HL-60 (cell line): ENCODE data around the gene FGFR4.

Experiments used
- CTCF ChIP-seq: IDR thresholded peaks from one replicate; pipeline ENCODE4 v1.5.1; 2011; ENCODE audit warnings: low read length, control low read depth, inconsistent platforms; ENCODE audit not compliant: insufficient read depth
- GABPA ChIP-seq: IDR thresholded peaks from 2 replicates; pipeline ENCODE4 v1.6.1; 2012; ENCODE audit warnings: low read depth
- POLR2AphosphoS5 ChIP-seq: IDR thresholded peaks from 2 replicates; pipeline ENCODE4 v1.6.1; 2012; ENCODE audit warnings: low read depth
- SPI1 ChIP-seq: IDR thresholded peaks from 2 replicates; pipeline ENCODE4 v1.6.1; 2012; ENCODE audit warnings: low read depth, mild to moderate bottlenecking, borderline replicate concordance
- TF ChIP-seq, protein P1 (sequence below): IDR thresholded peaks from 2 replicates; pipeline ENCODE4 v1.6.1; 2012; ENCODE audit warnings: low read depth; ENCODE audit not compliant: insufficient replicate concordance

DNA sequence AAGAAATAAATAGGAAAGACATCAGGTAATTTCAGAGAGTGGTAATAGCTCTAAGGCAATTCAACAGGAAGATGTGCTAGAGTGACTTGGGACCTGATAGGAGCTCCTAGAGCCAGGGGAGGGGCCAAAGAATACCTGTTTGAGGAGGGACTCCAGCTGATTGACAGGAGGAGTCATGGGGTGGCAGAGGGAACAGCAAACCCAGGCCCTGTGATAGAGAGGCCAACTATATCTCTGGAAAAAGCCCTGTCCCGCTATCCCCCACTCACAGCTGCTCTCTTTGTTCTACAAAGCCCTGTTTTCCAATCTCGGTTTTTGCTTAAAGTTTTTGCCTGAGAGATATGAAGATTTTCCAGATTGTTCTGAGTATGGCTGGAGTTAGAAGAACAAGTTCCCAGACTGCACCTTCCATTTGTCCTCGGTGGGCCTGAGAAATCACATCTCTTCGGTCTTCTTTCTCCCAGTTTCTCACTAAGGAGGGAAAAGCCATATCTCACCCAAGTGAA lies 37.8 kb downstream of the FGFR4 start:
- no peak for TF ChIP-seq POLR2AphosphoS5
- no peak for TF ChIP-seq CTCF
- no peak for TF ChIP-seq GABPA
- TF ChIP-seq, protein P1, sequence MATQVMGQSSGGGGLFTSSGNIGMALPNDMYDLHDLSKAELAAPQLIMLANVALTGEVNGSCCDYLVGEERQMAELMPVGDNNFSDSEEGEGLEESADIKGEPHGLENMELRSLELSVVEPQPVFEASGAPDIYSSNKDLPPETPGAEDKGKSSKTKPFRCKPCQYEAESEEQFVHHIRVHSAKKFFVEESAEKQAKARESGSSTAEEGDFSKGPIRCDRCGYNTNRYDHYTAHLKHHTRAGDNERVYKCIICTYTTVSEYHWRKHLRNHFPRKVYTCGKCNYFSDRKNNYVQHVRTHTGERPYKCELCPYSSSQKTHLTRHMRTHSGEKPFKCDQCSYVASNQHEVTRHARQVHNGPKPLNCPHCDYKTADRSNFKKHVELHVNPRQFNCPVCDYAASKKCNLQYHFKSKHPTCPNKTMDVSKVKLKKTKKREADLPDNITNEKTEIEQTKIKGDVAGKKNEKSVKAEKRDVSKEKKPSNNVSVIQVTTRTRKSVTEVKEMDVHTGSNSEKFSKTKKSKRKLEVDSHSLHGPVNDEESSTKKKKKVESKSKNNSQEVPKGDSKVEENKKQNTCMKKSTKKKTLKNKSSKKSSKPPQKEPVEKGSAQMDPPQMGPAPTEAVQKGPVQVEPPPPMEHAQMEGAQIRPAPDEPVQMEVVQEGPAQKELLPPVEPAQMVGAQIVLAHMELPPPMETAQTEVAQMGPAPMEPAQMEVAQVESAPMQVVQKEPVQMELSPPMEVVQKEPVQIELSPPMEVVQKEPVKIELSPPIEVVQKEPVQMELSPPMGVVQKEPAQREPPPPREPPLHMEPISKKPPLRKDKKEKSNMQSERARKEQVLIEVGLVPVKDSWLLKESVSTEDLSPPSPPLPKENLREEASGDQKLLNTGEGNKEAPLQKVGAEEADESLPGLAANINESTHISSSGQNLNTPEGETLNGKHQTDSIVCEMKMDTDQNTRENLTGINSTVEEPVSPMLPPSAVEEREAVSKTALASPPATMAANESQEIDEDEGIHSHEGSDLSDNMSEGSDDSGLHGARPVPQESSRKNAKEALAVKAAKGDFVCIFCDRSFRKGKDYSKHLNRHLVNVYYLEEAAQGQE = no peak
- no peak for TF ChIP-seq SPI1
